Natural killer cell (primary cell): ENCODE data around the gene PIK3C3. TPM values are rescaled to one million over a fixed set of nuclear protein-coding genes. Genes with fewer than 3 reads are reported as not detected.

Source experiments
- ATAC-seq, 3 donors: fragments of 150-1000 bp in 2 of 3; fragments of 200-7000 bp in 1 of 3; cut with Tn5 transposase; 1 replicate in 1 of 3; 2 replicates in 2 of 3; pipeline ENCODE4 v1.10.0; 2021; ENCODE audit warnings: mild to moderate bottlenecking in 2 of 3, moderate library complexity in 2 of 3
- DNase-seq, 2 donors: peaks; one replicate each; pipeline versions ENCODE4 v3.0.0 to v3.0.0-alpha.2; 2013 to 2021; ENCODE audit warnings: mixed read lengths in 1 of 2
- H3K27ac ChIP-seq: one replicate; pipeline ENCODE4 v1.5.1; 2013; ENCODE audit warnings: mild to moderate bottlenecking, low read length
- H3K27me3 ChIP-seq: one replicate; pipeline ENCODE4 v1.6.1; 2013; ENCODE audit warnings: low read length; ENCODE audit not compliant: control insufficient read depth, insufficient read depth
- H3K36me3 ChIP-seq: one replicate; pipeline ENCODE4 v1.6.1; 2013; ENCODE audit warnings: low read length; ENCODE audit not compliant: control insufficient read depth, insufficient read depth
- H3K4me1 ChIP-seq: one replicate; pipeline ENCODE4 v1.6.1; 2013; ENCODE audit warnings: low read length; ENCODE audit not compliant: control insufficient read depth, insufficient read depth
- H3K4me3 ChIP-seq: one replicate; pipeline ENCODE4 v1.5.1; 2013; ENCODE audit warnings: low read length
- H3K9me3 ChIP-seq: one replicate; pipeline ENCODE4 v1.6.1; 2013; ENCODE audit warnings: low read length; ENCODE audit not compliant: control insufficient read depth, insufficient read depth
- H3K27ac Mint-ChIP-seq, 2 donors: one replicate each; pipeline ENCODE4 v1.8.0; 2022; ENCODE audit warnings: mild to moderate bottlenecking in 2 of 2, mixed read lengths in 2 of 2, moderate library complexity in 1 of 2
- H3K27me3 Mint-ChIP-seq, 2 donors: one replicate each; pipeline ENCODE4 v1.8.0; 2022; ENCODE audit warnings: low read depth in 2 of 2, mixed read lengths in 2 of 2
- H3K36me3 Mint-ChIP-seq: one replicate; pipeline ENCODE4 v1.8.0; 2022; ENCODE audit warnings: mixed read lengths
- H3K4me1 Mint-ChIP-seq, 2 donors: one replicate each; pipeline ENCODE4 v1.8.0; 2022; ENCODE audit warnings: mixed read lengths in 2 of 2
- H3K4me3 Mint-ChIP-seq: one replicate; pipeline ENCODE4 v1.8.0; 2022; ENCODE audit warnings: mild to moderate bottlenecking, moderate library complexity, mixed read lengths
- H3K9me3 Mint-ChIP-seq, 2 donors: one replicate each; pipeline ENCODE4 v1.8.0; 2022; ENCODE audit warnings: mixed read lengths in 2 of 2
- WGBS: methylation state at CpG from one replicate; pipeline ENCODE4 v1.1.7; 2013; ENCODE audit warnings: missing lambda C conversion rate; ENCODE audit not compliant: insufficient coverage; 5-methylcytosine and 5-hydroxymethylcytosine counted together
- intact Hi-C: fragments of 100-400 bp; cut with micrococcal nuclease; formaldehyde crosslinking; loops from one replicate; pipeline ENCODE4 v1.14.2; 2022
- total RNA-seq, 4 donors: library from RNA; stranded (reverse); fragments of 120-200 nt in 1 of 4; gene quantifications; one replicate each; pipeline versions ENCODE4 v1.2.3 to v1.2.4, GENCODE V29; 2013 to 2022
- TF ChIP-seq, protein P1 (sequence below): fragments of 200-600 bp; IDR thresholded peaks from one replicate; pipeline ENCODE4 v1.8.0; 2022; ENCODE audit warnings: antibody characterized with exemption

Gene PIK3C3
- total RNA-seq, 3 donors from 2014 or later (not counting 1 experiment from before 2014, with no cell fraction given), result 49.6 to 85.4 (median 67.3) TPM

DNA sequence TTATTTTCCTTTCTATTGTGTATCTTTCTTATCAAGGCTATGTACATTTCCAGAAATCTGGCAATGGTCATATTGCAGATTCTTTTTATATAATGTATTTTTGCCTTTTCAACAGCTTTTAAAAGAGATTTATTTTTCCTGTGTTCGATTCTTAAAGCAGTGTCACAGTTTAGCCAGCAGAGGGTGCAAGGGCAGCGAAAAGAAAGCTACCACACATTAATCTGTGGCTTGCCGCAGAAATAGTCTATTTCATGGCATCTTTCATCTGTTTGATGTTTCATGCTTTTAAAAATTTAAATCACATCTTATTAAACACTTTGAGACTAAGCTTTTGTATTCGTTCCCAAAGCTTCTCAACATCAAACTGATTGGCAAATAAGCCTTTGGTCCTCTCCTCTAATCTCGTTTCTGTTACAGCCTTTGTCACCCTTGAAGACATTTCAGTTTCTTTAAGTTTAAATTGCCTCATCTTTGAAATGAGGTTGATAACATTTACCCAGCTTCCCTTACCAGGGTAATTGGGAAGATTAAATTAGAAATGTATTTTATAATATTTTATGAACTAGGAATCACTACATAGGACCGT, 73.3 kb downstream of the PIK3C3 start:
- Mint-ChIP-seq H3K4me3 (no peak overlapping the region), H3K36me3 (no peaks in the 10 kb centered on the region), H3K27ac (no peak overlapping the region), H3K4me1 (peaks cover 13 to 14% of the 10 kb centered on the region in 2 donors), H3K27me3 (no peaks in the 10 kb centered on the region), H3K9me3 (no peaks in the 10 kb centered on the region)
- Histone ChIP-seq H3K36me3 (peaks cover 34% of the 10 kb centered on the region), H3K4me3 (no peak overlapping the region), H3K9me3 (no peaks in the 10 kb centered on the region), H3K27ac (no peak overlapping the region), H3K27me3 (no peaks in the 10 kb centered on the region), H3K4me1 (no peaks in the 10 kb centered on the region)
- DNase-seq (peak in 1 of 2 donors; percentile 55), ATAC-seq (peak in 2 of 3 donors; percentile 64 to 67)
- TF ChIP-seq, protein P1, sequence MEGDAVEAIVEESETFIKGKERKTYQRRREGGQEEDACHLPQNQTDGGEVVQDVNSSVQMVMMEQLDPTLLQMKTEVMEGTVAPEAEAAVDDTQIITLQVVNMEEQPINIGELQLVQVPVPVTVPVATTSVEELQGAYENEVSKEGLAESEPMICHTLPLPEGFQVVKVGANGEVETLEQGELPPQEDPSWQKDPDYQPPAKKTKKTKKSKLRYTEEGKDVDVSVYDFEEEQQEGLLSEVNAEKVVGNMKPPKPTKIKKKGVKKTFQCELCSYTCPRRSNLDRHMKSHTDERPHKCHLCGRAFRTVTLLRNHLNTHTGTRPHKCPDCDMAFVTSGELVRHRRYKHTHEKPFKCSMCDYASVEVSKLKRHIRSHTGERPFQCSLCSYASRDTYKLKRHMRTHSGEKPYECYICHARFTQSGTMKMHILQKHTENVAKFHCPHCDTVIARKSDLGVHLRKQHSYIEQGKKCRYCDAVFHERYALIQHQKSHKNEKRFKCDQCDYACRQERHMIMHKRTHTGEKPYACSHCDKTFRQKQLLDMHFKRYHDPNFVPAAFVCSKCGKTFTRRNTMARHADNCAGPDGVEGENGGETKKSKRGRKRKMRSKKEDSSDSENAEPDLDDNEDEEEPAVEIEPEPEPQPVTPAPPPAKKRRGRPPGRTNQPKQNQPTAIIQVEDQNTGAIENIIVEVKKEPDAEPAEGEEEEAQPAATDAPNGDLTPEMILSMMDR, result peak; percentile 72
- 48% methylated on average over 5 of the region's 6 CpGs for WGBS
- intact Hi-C loops, result no loop called here

DNA sequence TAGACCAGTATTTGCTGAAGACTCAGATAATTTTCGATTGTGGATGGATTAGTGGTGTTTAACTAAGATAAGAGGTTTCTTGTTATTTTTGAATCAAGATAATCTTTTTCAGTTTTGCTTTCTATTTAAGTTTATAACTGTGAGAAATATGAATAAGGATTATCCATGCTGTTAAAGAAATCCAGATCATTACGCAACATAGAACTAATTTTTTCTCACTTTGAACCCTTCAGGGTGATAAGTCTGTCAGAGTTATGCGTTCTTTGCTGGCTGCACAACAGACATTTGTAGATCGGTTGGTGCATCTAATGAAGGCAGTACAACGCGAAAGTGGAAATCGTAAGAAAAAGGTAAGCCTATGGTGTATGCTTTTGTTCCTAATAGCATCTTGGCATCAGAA, 74.1 kb downstream of the PIK3C3 start:
- no peak overlapping the region for H3K27ac Mint-ChIP-seq
- intact Hi-C loops, result no loop called here
- Histone ChIP-seq H3K9me3 (no peaks in the 10 kb centered on the region), H3K27ac (no peak overlapping the region), H3K36me3 (peaks cover 39% of the 10 kb centered on the region), H3K27me3 (no peaks in the 10 kb centered on the region), H3K4me1 (no peaks in the 10 kb centered on the region), H3K4me3 (no peak overlapping the region)
- TF ChIP-seq, protein P1, result no peak
- H3K4me1 Mint-ChIP-seq, result peaks cover 13 to 14% of the 10 kb centered on the region in 2 donors
- DNase-seq (no peak), ATAC-seq (no peak)
- 93% methylated on average over 7 of the region's 7 CpGs for WGBS
- no peaks in the 10 kb centered on the region for H3K27me3 Mint-ChIP-seq
- H3K4me3 Mint-ChIP-seq, result no peak overlapping the region
- H3K36me3 Mint-ChIP-seq, result peaks cover 6% of the 10 kb centered on the region
- no peaks in the 10 kb centered on the region for H3K9me3 Mint-ChIP-seq

DNA sequence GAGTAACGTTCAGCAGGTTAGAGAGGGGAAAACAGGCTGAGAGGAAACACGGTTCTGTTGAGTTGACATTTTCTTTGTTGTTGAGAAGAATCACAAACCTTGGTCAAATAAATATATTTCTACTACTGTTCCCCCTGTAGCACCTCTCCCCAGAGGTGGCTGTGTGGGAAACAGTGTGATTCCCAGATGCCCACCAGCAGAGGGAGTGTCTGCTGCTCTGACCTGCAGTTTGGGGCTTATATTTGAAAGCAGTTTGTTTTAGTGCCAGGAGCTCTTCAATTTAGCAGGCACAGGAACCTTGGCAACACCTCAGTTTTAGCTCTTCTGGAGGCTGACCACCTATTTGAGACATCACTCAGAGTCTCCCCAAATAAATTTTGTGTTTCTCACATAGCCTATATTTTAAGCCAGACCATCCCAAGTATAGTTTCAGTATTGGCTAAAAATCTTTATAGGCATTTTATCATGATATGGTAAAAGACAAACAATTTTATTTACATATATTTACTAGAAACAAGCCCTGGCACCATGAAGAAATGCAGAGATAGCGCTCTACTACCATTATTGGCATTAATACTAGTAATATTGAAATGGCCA, 75.7 kb downstream of the PIK3C3 start:
- TF ChIP-seq, protein P1, result no peak
- Mint-ChIP-seq H3K4me3 (no peak overlapping the region), H3K27me3 (no peaks in the 10 kb centered on the region), H3K9me3 (no peaks in the 10 kb centered on the region), H3K4me1 (peaks cover 4 to 6% of the 10 kb centered on the region in 2 donors), H3K36me3 (peaks cover 13% of the 10 kb centered on the region), H3K27ac (peak overlapping the region in 1 of 2 donors; percentile 52)
- H3K27me3 ChIP-seq, result no peaks in the 10 kb centered on the region
- H3K27ac ChIP-seq, result no peak overlapping the region
- DNase-seq (peak in 1 of 2 donors; percentile 13), ATAC-seq (no peak)
- intact Hi-C loops, result no loop called here
- no peak overlapping the region for H3K4me3 ChIP-seq
- no peaks in the 10 kb centered on the region for H3K9me3 ChIP-seq
- no peaks in the 10 kb centered on the region for H3K4me1 ChIP-seq
- WGBS, result 100% methylated on average over 1 of the region's 3 CpGs
- H3K36me3 ChIP-seq, result peaks cover 47% of the 10 kb centered on the region

DNA sequence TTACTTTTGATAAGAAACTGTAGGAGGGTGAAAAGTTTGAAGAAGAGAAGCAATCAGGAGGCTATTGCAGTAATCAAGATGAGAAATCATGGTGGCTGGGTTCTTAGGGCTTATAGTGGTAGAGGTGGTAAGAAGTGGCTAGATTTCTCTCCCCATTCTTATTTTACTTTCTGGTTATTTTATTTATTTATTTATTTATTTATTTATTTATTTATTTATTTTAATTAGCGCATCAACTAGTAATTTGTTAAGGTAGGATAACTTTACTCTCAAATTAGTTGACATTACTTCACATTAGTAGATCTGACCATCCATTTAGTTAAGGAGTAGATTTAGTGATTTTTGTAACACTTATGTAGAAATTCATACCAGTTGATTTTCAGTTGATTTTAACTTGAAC, 77.4 kb downstream of the PIK3C3 start:
- Mint-ChIP-seq H3K9me3 (no peaks in the 10 kb centered on the region), H3K4me3 (no peak overlapping the region), H3K4me1 (peaks cover 4 to 6% of the 10 kb centered on the region in 2 donors), H3K36me3 (peaks cover 14% of the 10 kb centered on the region), H3K27me3 (no peaks in the 10 kb centered on the region), H3K27ac (no peak overlapping the region)
- Histone ChIP-seq H3K4me1 (no peaks in the 10 kb centered on the region), H3K27ac (no peak overlapping the region), H3K36me3 (peaks cover 50% of the 10 kb centered on the region), H3K9me3 (no peaks in the 10 kb centered on the region), H3K4me3 (no peak overlapping the region), H3K27me3 (no peaks in the 10 kb centered on the region)
- TF ChIP-seq, protein P1, result no peak
- no peak for ATAC-seq
- no peak for DNase-seq
- intact Hi-C loops, result no loop called here
- WGBS, result no CpG with 5 or more reads among the region's 1 CpG
